ENCODE data around the gene LSM12.
"Not testable (repeated sequence)": the region's sequence is repeated elsewhere in the genome, so short reads cannot be mapped to it uniquely, and the experiment has no call there.

LSM12 gene

GRCh38 chr17:44039829-44040635 lies 26.4 kb downstream of the LSM12 start:
- DNase-seq, result no peak

- DNase-seq, result no peak
Measured at GRCh38 chr17:44038604-44039011, 27.9 kb downstream of the LSM12 start.

GRCh38 chr17:44037471-44037870 lies 29.0 kb downstream of the LSM12 start:
- no peak for DNase-seq

GRCh38 chr17:44034688-44035087 lies 31.8 kb downstream of the LSM12 start:
- not testable (repeated sequence) for DNase-seq

GRCh38 chr17:44033861-44034408 lies 32.5 kb downstream of the LSM12 start:
- no peak for DNase-seq

- no peak for DNase-seq
Measured at GRCh38 chr17:44030482-44030881, 36.0 kb downstream of the LSM12 start.

GRCh38 chr17:44029736-44030135 lies 36.7 kb downstream of the LSM12 start:
- no peak for DNase-seq

GRCh38 chr17:44024853-44025252 lies 41.6 kb downstream of the LSM12 start:
- DNase-seq, result no peak

- DNase-seq, result no peak
Measured at GRCh38 chr17:44024271-44024663, 42.2 kb downstream of the LSM12 start.

GRCh38 chr17:44023545-44024270 lies 42.8 kb downstream of the LSM12 start:
- DNase-seq, result no peak

- no peak for DNase-seq
Measured at GRCh38 chr17:44022246-44022645, 44.2 kb downstream of the LSM12 start.

GRCh38 chr17:44021227-44021626 lies 45.2 kb downstream of the LSM12 start:
- not testable (repeated sequence) for DNase-seq

GRCh38 chr17:44014437-44015172 lies 51.9 kb downstream of the LSM12 start, which contains the start of gene TMEM101:
TMEM101 (minus strand) TSS chr17:44014963; CDS start chr17:44014952, 11 bp downstream.
- peak; percentile 56 to 81 for DNase-seq

GRCh38 chr17:44014133-44014436 lies 52.4 kb downstream of the LSM12 start:
- DNase-seq, result no peak

GRCh38 chr17:44012874-44013273 lies 53.6 kb downstream of the LSM12 start:
- no peak for DNase-seq

- no peak for DNase-seq
Measured at GRCh38 chr17:44012391-44012790, 54.1 kb downstream of the LSM12 start.

- no peak for DNase-seq
Measured at GRCh38 chr17:44011876-44012275, 54.6 kb downstream of the LSM12 start.

- DNase-seq, result no peak
Measured at GRCh38 chr17:44010966-44011647, 55.4 kb downstream of the LSM12 start.

GRCh38 chr17:44008205-44008909 lies 58.1 kb downstream of the LSM12 start:
- DNase-seq, result no peak

- no peak for DNase-seq
Measured at GRCh38 chr17:44007346-44008204, 58.9 kb downstream of the LSM12 start.

All from bone marrow (tissue), 2 donors.